H1 (cell line): ENCODE measurements around the gene ASPN. TPM values are rescaled to one million over a fixed set of nuclear protein-coding genes. Genes with fewer than 3 reads are reported as not detected.

Source experiments
- CTCF ChIA-PET: fragments of 300-600 bp; sonication (Branson Sonifier 250); formaldehyde crosslinking; loops from one replicate; lab custom pipeline; 2021; ENCODE audit not compliant: partially characterized antibody; lab: Charles Lee
- POLR2A ChIA-PET: fragments of 300-600 bp; sonication (Branson Sonifier 250); formaldehyde crosslinking; loops from one replicate; lab custom pipeline; 2021; ENCODE audit warnings: inconsistent platforms; ENCODE audit not compliant: partially characterized antibody; lab: Charles Lee
- DNase-seq, 2 experiments: peaks; one replicate each; pipeline versions ENCODE4 v3.0.0 to v3.0.0-alpha.2; 2010 to 2022; ENCODE audit warnings: low spot score in 2 of 2, low read depth in 1 of 2, mixed read lengths in 1 of 2
- FAIRE-seq: peaks from 2 replicates; lab custom pipeline; 2011; peaks lifted over from hg19 to GRCh38; lab: Jason Lieb, UNC
- H2AFZ ChIP-seq: 2 replicates; pipeline ENCODE4 v1.8.1; 2012; ENCODE audit warnings: low read length, inconsistent platforms
- H2AK5ac ChIP-seq: 2 replicates; pipeline ENCODE4 v1.6.1; 2013; ENCODE audit warnings: low read depth, low read length
- H2BK120ac ChIP-seq: replicated peaks from 2 replicates; pipeline ENCODE3; 2013; ENCODE audit warnings: low read depth, low read length, inconsistent platforms
- H2BK12ac ChIP-seq: 2 replicates; pipeline ENCODE4 v1.6.1; 2013; ENCODE audit warnings: low read depth, low read length
- H2BK15ac ChIP-seq: 2 replicates; pipeline ENCODE4 v1.6.1; 2013; ENCODE audit warnings: low read length
- H2BK20ac ChIP-seq: 2 replicates; pipeline ENCODE4 v1.6.1; 2013; ENCODE audit warnings: low read length
- H2BK5ac ChIP-seq: 2 replicates; pipeline ENCODE4 v1.6.1; 2013; ENCODE audit warnings: low read depth, low read length
- H3K14ac ChIP-seq: 2 replicates; pipeline ENCODE4 v1.6.1; 2013; ENCODE audit warnings: inconsistent platforms; ENCODE audit not compliant: insufficient read length
- H3K18ac ChIP-seq: 2 replicates; pipeline ENCODE4 v1.6.1; 2013; ENCODE audit warnings: low read length; ENCODE audit errors: extremely low read depth
- H3K23ac ChIP-seq: 2 replicates; pipeline ENCODE4 v1.6.1; 2013; ENCODE audit warnings: inconsistent platforms; ENCODE audit not compliant: insufficient read length
- H3K23me2 ChIP-seq: 2 replicates; pipeline ENCODE4 v1.6.1; 2013; ENCODE audit warnings: low read depth, low read length
- H3K27ac ChIP-seq: 2 replicates; pipeline ENCODE4 v1.6.1; 2011; ENCODE audit warnings: low read depth, low read length, inconsistent platforms
- H3K27me3 ChIP-seq, 4 experiments: replicated peaks in 1 of 4; 1 replicate in 1 of 4; 2 replicates in 3 of 4; pipeline versions ENCODE4 v1.6.1 to v1.8.1; 2011 to 2013; ENCODE audit warnings: low read length in 3 of 4, mild to moderate bottlenecking in 3 of 4, inconsistent platforms in 2 of 4, mixed read lengths in 2 of 4, moderate library complexity in 1 of 4; ENCODE audit not compliant: control insufficient read depth in 3 of 4, insufficient read depth in 3 of 4; ENCODE audit errors: extremely low read depth in 1 of 4
- H3K36me3 ChIP-seq, 4 experiments: 2 replicates each; pipeline versions ENCODE4 v1.6.1 to v1.8.1; 2011 to 2013; ENCODE audit warnings: mild to moderate bottlenecking in 4 of 4, low read length in 3 of 4, moderate library complexity in 2 of 4, control low read depth in 1 of 4, inconsistent platforms in 1 of 4; ENCODE audit not compliant: insufficient read depth in 4 of 4, control insufficient read depth in 2 of 4
- H3K4ac ChIP-seq: replicated peaks from 2 replicates; pipeline ENCODE3; 2013; ENCODE audit warnings: low read length, low read depth, mixed read lengths, inconsistent platforms; ENCODE audit not compliant: insufficient read length
- H3K4me1 ChIP-seq, 4 experiments: replicated peaks in 1 of 4; 1 replicate in 1 of 4; 2 replicates in 3 of 4; pipeline versions ENCODE4 v1.6.1 to v1.8.1; 2011 to 2013; ENCODE audit warnings: low read length in 3 of 4, inconsistent platforms in 2 of 4, mixed read lengths in 1 of 4; ENCODE audit not compliant: insufficient read depth in 4 of 4, control insufficient read depth in 3 of 4
- H3K4me2 ChIP-seq, 2 experiments: 2 replicates each; pipeline versions ENCODE4 v1.6.1 to v1.8.1; 2011 to 2013; ENCODE audit warnings: low read depth in 2 of 2, low read length in 2 of 2, control low read depth in 1 of 2, inconsistent platforms in 1 of 2, mild to moderate bottlenecking in 1 of 2; ENCODE audit not compliant: insufficient read depth in 1 of 2
- H3K4me3 ChIP-seq, 4 experiments: fragments of 200-600, 300-600 bp in 1 of 4; sonication (generic), shearing (Covaris generic), sonication (Bioruptor Twin) in 1 of 4; 2 replicates each; pipeline versions ENCODE4 v1.5.1 to v1.8.1; 2011 to 2016; ENCODE audit warnings: low read length in 4 of 4, low read depth in 3 of 4, control low read depth in 2 of 4, inconsistent platforms in 2 of 4, mild to moderate bottlenecking in 2 of 4, mixed read lengths in 1 of 4, moderate library complexity in 1 of 4; ENCODE audit not compliant: insufficient read depth in 2 of 4; ENCODE audit errors: extremely low read depth in 1 of 4
- H3K56ac ChIP-seq: replicated peaks from 2 replicates; pipeline ENCODE3; 2013; ENCODE audit warnings: low read depth, mild to moderate bottlenecking, mixed read lengths, low read length, inconsistent platforms; ENCODE audit not compliant: insufficient read length
- H3K79me1 ChIP-seq: 2 replicates; pipeline ENCODE4 v1.6.1; 2013; ENCODE audit warnings: low read depth, low read length, control low read depth
- H3K79me2 ChIP-seq, 2 experiments: 2 replicates each; pipeline versions ENCODE4 v1.6.1 to v1.8.1; 2012 to 2013; ENCODE audit warnings: low read length in 2 of 2, mild to moderate bottlenecking in 2 of 2, inconsistent platforms in 1 of 2; ENCODE audit not compliant: insufficient read depth in 2 of 2, control insufficient read depth in 1 of 2
- H3K9ac ChIP-seq, 4 experiments: replicated peaks in 1 of 4; 1 replicate in 1 of 4; 2 replicates in 3 of 4; pipeline versions ENCODE4 v1.6.1 to v1.8.1; 2011 to 2013; ENCODE audit warnings: low read depth in 3 of 4, low read length in 3 of 4, control low read depth in 2 of 4, mild to moderate bottlenecking in 2 of 4, moderate library complexity in 2 of 4, inconsistent platforms in 1 of 4; ENCODE audit errors: extremely low read depth in 1 of 4
- H3K9me3 ChIP-seq, 2 experiments: 2 replicates each; pipeline versions ENCODE4 v1.6.1 to v1.8.1; 2012 to 2013; ENCODE audit warnings: mild to moderate bottlenecking in 2 of 2, moderate library complexity in 2 of 2, control low read depth in 1 of 2, inconsistent platforms in 1 of 2, low read depth in 1 of 2, low read length in 1 of 2, mixed read lengths in 1 of 2; ENCODE audit not compliant: insufficient read depth in 2 of 2
- H4K20me1 ChIP-seq, 2 experiments: replicated peaks in 1 of 2; 2 replicates each; pipeline versions ENCODE3 to v1.8.1; 2011 to 2013; ENCODE audit warnings: inconsistent platforms in 2 of 2, low read length in 2 of 2, mild to moderate bottlenecking in 1 of 2; ENCODE audit not compliant: insufficient read depth in 2 of 2, control insufficient read depth in 1 of 2
- H4K5ac ChIP-seq: 2 replicates; pipeline ENCODE4 v1.6.1; 2013; ENCODE audit warnings: low read length, low read depth, mixed read lengths, inconsistent platforms; ENCODE audit not compliant: insufficient read length
- H4K8ac ChIP-seq: 2 replicates; pipeline ENCODE4 v1.8.0; 2013; ENCODE audit warnings: mild to moderate bottlenecking, moderate library complexity, low read length, inconsistent platforms; ENCODE audit not compliant: insufficient read depth; ENCODE audit errors: extremely low read depth
- H4K91ac ChIP-seq: replicated peaks from 2 replicates; pipeline ENCODE3; 2013; ENCODE audit warnings: low read length, mixed read lengths, inconsistent platforms; ENCODE audit not compliant: insufficient read length
- RFX5 ChIP-seq: IDR thresholded peaks from 2 replicates; pipeline ENCODE4 v1.6.1; 2011; ENCODE audit warnings: low read depth, low read length, improper control_type of control experiment, borderline replicate concordance
- WGBS, 2 experiments: shearing (Covaris generic) in 1 of 2; methylation state at CpG; one replicate each; pipeline versions ENCODE4 v1.1.6 to v1.1.7; 2013 to 2015; ENCODE audit warnings: low lambda C conversion rate in 2 of 2, mixed read lengths in 2 of 2, inconsistent platforms in 1 of 2, low coverage in 1 of 2, missing lambda C conversion rate in 1 of 2; ENCODE audit not compliant: insufficient replicate concordance in 2 of 2, insufficient coverage in 1 of 2, insufficient read length in 1 of 2; ENCODE audit errors: extremely low coverage in 1 of 2, missing lambda C conversion rate in 1 of 2; 5-methylcytosine and 5-hydroxymethylcytosine counted together
- polyA plus RNA-seq, 7 experiments: library from polyadenylated mRNA; depleted of rRNA in 3 of 7; stranded (reverse) in 5 of 7; unstranded in 2 of 7; fragments of >200 nt in 5 of 7; fragments of 200-250 nt in 2 of 7; gene quantifications; 1 replicate in 5 of 7; 2 replicates in 1 of 7; 4 replicates in 1 of 7; pipeline versions ENCODE4 v1.2.1 to v1.2.3, GENCODE V29; 2011 to 2013; ENCODE audit warnings: missing spikeins in 2 of 7, mixed read lengths in 2 of 7
- total RNA-seq: library from RNA; stranded (reverse); fragmentation: NEBNext Ultra II Directional; extraction: Animal tissue kit (Norgen Biotek cat#: 25700); gene quantifications from 2 replicates; pipeline ENCODE4 v1.2.1, GENCODE V29; 2021

Gene ASPN
- total and polyA plus RNA-seq, 2 of the 8 experiments (the other 6 are each of a cell fraction or from before 2014, with no cell fraction given), result not detected

DNA sequence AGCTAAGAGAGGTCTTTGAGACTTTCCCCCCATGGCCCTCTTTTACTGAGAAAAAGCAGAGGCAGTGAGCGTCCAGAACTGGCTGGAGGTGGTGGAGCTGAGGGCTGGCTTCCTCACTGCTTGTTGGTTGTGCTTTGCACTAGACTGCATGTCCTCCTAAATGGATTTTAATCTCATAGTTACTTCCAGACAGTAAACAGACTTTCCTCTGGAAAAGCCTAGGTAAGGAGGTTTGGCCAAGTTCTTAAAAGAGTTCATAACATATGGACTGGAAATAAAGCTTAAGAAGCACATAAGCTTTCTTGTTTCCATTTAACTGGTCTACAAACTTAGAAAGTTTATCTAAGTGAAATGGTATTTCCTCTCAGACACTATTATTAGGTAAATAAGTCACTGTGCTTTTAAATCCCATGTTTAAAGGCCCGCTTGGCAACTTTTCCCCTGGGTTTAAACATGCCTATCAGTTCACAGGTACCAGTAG lies 2.0 kb downstream of the ASPN start:
- Histone ChIP-seq H3K23me2 (no peaks in the 10 kb centered on the region), H2BK5ac (no peak overlapping the region), H3K4me3 (no peak overlapping the region), H2BK15ac (no peak overlapping the region), H3K27me3 (no peaks in the 10 kb centered on the region), H2BK12ac (no peak overlapping the region), H4K5ac (no peak overlapping the region), H3K23ac (no peak overlapping the region), H4K91ac (no peak overlapping the region), H4K8ac (no peak overlapping the region), H3K4ac (no peak overlapping the region), H3K79me2 (no peaks in the 10 kb centered on the region), H3K79me1 (no peaks in the 10 kb centered on the region; the same call in 1 of the 2 replicates), H3K14ac (no peak overlapping the region), H2AFZ (no peak overlapping the region), H2BK20ac (no peak overlapping the region), H3K36me3 (no peaks in the 10 kb centered on the region), H2AK5ac (no peak overlapping the region; the same call in 1 of the 2 replicates), H3K9ac (no peak overlapping the region), H3K4me1 (peaks cover 0 to 7% (median 4%) of the 10 kb centered on the region in 4 experiments; a peak in 3 of 7 replicates), H3K4me2 (no peak overlapping the region), H3K18ac (no peak overlapping the region), H3K27ac (no peak overlapping the region), H3K56ac (no peak overlapping the region), H4K20me1 (no peaks in the 10 kb centered on the region), H2BK120ac (no peak overlapping the region), H3K9me3 (no peaks in the 10 kb centered on the region)
- FAIRE-seq (no peak), DNase-seq (no peak)
- CTCF ChIA-PET, result interaction anchor here (0.8 to 1.1 kb wide), 2 partner anchors 19 to 147 kb away, joined by 3 to 4 read pairs; no protein-coding TSS in a partner anchor
- 83% methylated on average over 2 of the region's 2 CpGs; no CpG with 5 or more reads in 1 of the 2 experiments for WGBS, 2 experiments
- POLR2A ChIA-PET, result interaction anchor here (1.4 kb wide), 1 partner anchor 11 kb away, joined by 3 read pairs; no protein-coding TSS in a partner anchor
- TF ChIP-seq RFX5, result no peak
